Psoas muscle (tissue), 8 donors: ENCODE measurements around the gene NUP50. TPM values are rescaled to one million over a fixed set of nuclear protein-coding genes. Genes with fewer than 3 reads are reported as not detected.

Experiments used
- ATAC-seq, 4 donors: fragments of 200-7000 bp; cut with Tn5 transposase; one replicate each; pipeline ENCODE4 v1.9.1; 2020; ENCODE audit warnings: moderate library complexity in 3 of 4, mild to moderate bottlenecking in 2 of 4
- DNase-seq, 2 donors: peaks; one replicate each; pipeline ENCODE4 v3.0.0-alpha.2; 2020
- H3K27ac ChIP-seq: fragments of 200-600 bp; one replicate; pipeline ENCODE4 v1.8.0; 2022
- H3K27me3 ChIP-seq, 3 donors: fragments of 200-600 bp in 1 of 3; one replicate each; pipeline versions ENCODE4 v1.6.1 to v1.8.0; 2013 to 2022; ENCODE audit warnings: low read length in 2 of 3, mild to moderate bottlenecking in 2 of 3, moderate library complexity in 1 of 3; ENCODE audit not compliant: insufficient read depth in 3 of 3
- H3K36me3 ChIP-seq, 2 donors: fragments of 200-600 bp in 1 of 2; one replicate each; pipeline versions ENCODE4 v1.6.1 to v1.8.0; 2013 to 2022; ENCODE audit warnings: low read depth in 1 of 2, mild to moderate bottlenecking in 1 of 2, moderate library complexity in 1 of 2; ENCODE audit not compliant: insufficient read depth in 1 of 2
- H3K4me1 ChIP-seq: fragments of 200-600 bp; one replicate; pipeline ENCODE4 v1.8.0; 2022
- H3K4me3 ChIP-seq: fragments of 200-600 bp; one replicate; pipeline ENCODE4 v1.8.0; 2022; ENCODE audit warnings: mild to moderate bottlenecking
- H3K9me3 ChIP-seq: fragments of 200-600 bp; one replicate; pipeline ENCODE4 v1.8.0; 2022
- WGBS, 3 donors: extraction: QIAGEN DNeasy Blood & Tissue Kit; methylation state at CpG; one replicate each; pipeline versions ENCODE4 v1.1.6 to v1.1.7; 2013; 5-methylcytosine and 5-hydroxymethylcytosine counted together
- intact Hi-C, 2 donors: fragments of 100-400 bp; cut with DNase I; formaldehyde crosslinking; loops; one replicate each; pipeline versions ENCODE4 v1.11.0 to v1.14.2; 2022
- polyA plus RNA-seq, 3 donors: library from polyadenylated mRNA; stranded (reverse); fragments of 200-250 nt; gene quantifications; one replicate each; pipeline ENCODE4 v1.2.3, GENCODE V29; 2013
- total RNA-seq, 4 donors: library from RNA; stranded (reverse); fragmentation: NEBNext Ultra II Directional in 2 of 4; extraction: Animal tissue kit (Norgen Biotek cat#: 25700) in 2 of 4; gene quantifications; one replicate each; pipeline versions ENCODE4 v1.2.1 to v1.2.4, GENCODE V29; 2021 to 2023
- TF ChIP-seq, protein P1 (sequence below): fragments of 200-600 bp; IDR thresholded peaks from one replicate; pipeline ENCODE4 v1.8.0; 2022; ENCODE audit warnings: antibody characterized with exemption
- donor health status: healthy with polysubstance abuse.
- donor health status: DM: no; HTN: no; CAD: no; lungs with moderate emphysema.
- donor health status: Bipolar disorder and iron deficiency.
- donor health status: healthy.
- donor health status: DM: yes; HTN: yes; CAD: no.
- donor health status: DM: no; HTN: no; CAD: no.
- donor health status: DM: no; HTN: no; CAD: no.
- donor health status: DM: yes; HTN: yes; CAD: no.

Gene NUP50
- total and polyA plus RNA-seq, 7 donors, result 6.1 to 26.6 (median 20.3) TPM

DNA sequence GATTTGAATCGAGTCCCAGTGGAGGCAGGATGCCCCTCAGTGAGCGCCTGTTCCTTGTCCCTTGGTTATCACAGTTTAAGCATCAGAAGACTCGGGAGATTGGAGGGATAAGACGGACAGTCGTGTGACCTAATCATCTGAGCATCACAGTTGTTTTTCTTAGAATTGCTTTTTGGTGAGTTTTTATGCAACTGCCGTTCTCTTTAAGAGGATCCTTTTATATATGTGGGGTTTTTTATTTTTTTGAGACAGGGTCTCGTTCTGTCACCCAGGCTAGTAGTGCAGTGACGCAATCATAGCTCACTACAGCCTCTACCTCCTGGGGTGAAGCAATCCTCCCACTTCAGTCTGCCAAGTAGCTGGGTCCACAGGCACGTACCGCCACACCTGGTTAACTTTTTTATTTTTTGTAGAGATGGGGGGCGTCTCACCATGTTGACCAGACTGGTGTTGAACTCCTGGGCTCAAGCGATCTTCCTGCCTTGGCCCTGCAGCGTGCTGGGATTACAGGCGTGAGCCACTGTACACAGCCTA lies 16.5 kb downstream of the NUP50 start:
- Histone ChIP-seq H3K9me3 (no peaks in the 10 kb centered on the region), H3K36me3 (peaks cover 7 to 91% of the 10 kb centered on the region in 2 donors), H3K27ac (no peak overlapping the region), H3K4me1 (no peaks in the 10 kb centered on the region), H3K27me3 (no peaks in the 10 kb centered on the region), H3K4me3 (no peak overlapping the region)
- TF ChIP-seq, protein P1, sequence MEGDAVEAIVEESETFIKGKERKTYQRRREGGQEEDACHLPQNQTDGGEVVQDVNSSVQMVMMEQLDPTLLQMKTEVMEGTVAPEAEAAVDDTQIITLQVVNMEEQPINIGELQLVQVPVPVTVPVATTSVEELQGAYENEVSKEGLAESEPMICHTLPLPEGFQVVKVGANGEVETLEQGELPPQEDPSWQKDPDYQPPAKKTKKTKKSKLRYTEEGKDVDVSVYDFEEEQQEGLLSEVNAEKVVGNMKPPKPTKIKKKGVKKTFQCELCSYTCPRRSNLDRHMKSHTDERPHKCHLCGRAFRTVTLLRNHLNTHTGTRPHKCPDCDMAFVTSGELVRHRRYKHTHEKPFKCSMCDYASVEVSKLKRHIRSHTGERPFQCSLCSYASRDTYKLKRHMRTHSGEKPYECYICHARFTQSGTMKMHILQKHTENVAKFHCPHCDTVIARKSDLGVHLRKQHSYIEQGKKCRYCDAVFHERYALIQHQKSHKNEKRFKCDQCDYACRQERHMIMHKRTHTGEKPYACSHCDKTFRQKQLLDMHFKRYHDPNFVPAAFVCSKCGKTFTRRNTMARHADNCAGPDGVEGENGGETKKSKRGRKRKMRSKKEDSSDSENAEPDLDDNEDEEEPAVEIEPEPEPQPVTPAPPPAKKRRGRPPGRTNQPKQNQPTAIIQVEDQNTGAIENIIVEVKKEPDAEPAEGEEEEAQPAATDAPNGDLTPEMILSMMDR, result no peak
- ATAC-seq, result no peak
- WGBS, 3 donors, result 85 to 92% (median 90%) methylated on average over 14 of the region's 14 CpGs
- no peak for DNase-seq
- intact Hi-C loops, result no loop called here

DNA sequence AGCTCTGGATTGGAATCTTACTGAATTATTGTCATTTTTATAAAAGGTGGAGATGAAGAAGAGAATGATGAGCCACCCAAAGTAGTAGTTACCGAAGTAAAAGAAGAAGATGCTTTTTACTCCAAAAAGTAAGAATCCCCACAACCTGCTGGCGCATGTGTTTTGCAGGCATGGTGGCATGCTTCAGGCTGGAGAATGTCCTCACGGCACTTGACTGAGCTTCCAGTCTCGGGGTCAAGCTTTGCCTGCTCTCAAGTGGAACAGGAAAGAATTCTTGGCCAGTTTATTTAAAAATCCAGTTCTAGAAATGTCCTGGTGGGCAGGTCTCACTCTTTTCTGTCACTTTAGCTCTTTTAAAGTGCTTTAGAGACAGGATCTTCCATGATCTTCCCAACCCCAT lies 17.5 kb downstream of the NUP50 start:
- TF ChIP-seq, protein P1, result no peak
- DNase-seq (no peak), ATAC-seq (no peak)
- intact Hi-C loops, result no loop called here
- H3K4me1 ChIP-seq, result no peaks in the 10 kb centered on the region
- H3K27ac ChIP-seq, result no peak overlapping the region
- H3K4me3 ChIP-seq, result no peak overlapping the region
- H3K36me3 ChIP-seq, result peaks cover 9 to 91% of the 10 kb centered on the region in 2 donors
- H3K9me3 ChIP-seq, result no peaks in the 10 kb centered on the region
- 95 to 98% (median 96%) methylated on average over 4 of the region's 4 CpGs for WGBS, 3 donors
- no peaks in the 10 kb centered on the region for H3K27me3 ChIP-seq

DNA sequence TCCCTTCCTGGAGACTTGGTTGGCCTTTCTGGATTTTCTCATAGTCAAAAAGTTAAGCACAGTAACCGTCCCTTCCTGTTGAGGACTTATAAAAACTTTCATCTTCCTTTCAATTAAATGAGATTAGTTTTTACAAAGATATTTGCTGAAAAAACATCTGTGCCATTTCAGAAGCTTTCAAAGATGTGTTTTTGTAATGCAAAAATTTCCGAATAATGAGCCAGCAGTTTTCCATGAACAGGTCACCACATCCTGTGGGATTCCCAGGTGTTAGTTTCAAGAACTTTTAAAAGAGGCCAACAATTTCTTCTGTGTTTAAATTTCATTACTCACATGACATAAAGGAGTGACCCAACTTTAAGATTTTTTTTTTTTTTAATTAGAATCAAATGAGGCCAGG lies 18.0 kb downstream of the NUP50 start:
- TF ChIP-seq, protein P1, result no peak
- no peak overlapping the region for H3K27ac ChIP-seq
- ATAC-seq (no peak), DNase-seq (no peak)
- H3K4me1 ChIP-seq, result no peaks in the 10 kb centered on the region
- intact Hi-C loops, result no loop called here
- no peaks in the 10 kb centered on the region for H3K27me3 ChIP-seq
- no peaks in the 10 kb centered on the region for H3K9me3 ChIP-seq
- H3K4me3 ChIP-seq, result no peak overlapping the region
- WGBS, 3 donors, result 92 to 99% (median 92%) methylated on average over 2 of the region's 2 CpGs
- H3K36me3 ChIP-seq, result peaks cover 9 to 91% of the 10 kb centered on the region in 2 donors

DNA sequence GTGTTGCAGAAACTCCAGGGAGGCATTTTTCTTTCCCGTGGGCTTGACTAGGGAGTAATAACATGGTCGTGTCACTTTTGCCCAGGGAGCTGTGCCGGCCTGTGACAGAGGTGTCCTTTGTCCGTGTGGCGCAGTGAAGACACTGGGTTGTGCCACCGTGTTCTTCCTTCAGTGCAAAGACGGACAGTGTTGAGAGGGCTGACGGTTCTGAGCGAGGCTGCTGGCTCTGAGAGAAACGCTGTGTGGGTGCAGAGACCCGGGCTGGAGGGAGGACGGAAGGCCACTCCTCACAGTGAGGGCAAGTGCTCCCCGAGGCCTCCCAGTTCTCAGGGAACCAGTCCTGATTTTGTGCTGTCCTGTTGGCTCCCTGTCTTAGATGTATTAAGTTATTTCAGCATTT lies 20.2 kb downstream of the NUP50 start:
- intact Hi-C loops, result no loop called here
- Histone ChIP-seq H3K4me1 (no peaks in the 10 kb centered on the region), H3K27me3 (no peaks in the 10 kb centered on the region), H3K36me3 (peaks cover 9 to 81% of the 10 kb centered on the region in 2 donors), H3K9me3 (no peaks in the 10 kb centered on the region), H3K27ac (no peak overlapping the region), H3K4me3 (no peak overlapping the region)
- no peak for DNase-seq
- WGBS, 3 donors, result 86 to 90% (median 90%) methylated on average over 13 of the region's 13 CpGs
- TF ChIP-seq, protein P1, result no peak
- no peak for ATAC-seq
